GM21737 (cell line): ENCODE data around the gene GGT6.

Source experiments
- ATAC-seq: cut with Tn5 transposase; IDR thresholded peaks from one replicate; pipeline ENCODE4 v1.9.1; 2021; ENCODE audit warnings: mild to moderate bottlenecking, moderate library complexity; ENCODE audit not compliant: unreplicated experiment

Gene GGT6

GRCh38 chr17:4540687-4541327 lies 19.6 kb downstream of the GGT6 start:
- no peak for ATAC-seq

- no peak for ATAC-seq
Observed at GRCh38 chr17:4540224-4540651, 20.1 kb downstream of the GGT6 start.

DNA sequence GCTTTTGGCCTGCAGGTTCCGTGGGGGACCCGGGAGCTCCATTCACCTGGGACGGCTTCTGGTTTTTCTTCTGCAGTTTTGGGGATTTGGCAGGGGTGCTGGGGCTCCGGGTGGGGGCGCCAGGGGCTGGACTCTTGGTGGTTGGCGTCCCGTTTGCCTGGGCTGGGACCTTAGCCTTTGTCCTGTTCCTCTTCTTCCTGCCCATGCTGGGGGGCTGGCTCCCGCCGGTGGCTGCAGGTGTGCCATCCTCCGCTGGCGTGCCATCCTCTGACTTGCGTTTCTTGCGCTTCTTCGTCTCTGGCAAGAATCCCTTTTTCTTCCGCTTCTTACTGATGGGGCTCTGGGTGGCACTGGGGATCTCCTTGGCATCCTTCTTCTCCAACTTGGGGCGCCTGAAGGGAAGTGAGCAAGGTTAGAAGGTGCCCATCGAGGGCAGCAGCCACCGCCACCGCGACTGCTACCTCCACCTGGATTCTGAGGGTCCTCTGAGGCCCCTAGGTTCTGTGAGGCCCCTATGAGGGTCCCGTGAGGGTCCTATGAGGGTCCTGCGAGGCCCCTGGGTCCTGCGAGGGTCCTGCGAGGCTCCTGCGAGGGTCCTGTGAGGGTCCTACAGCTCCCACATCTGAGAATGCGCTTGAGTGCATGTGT lies 20.7 kb downstream of the GGT6 start:
- ATAC-seq: no peak

- no peak for ATAC-seq
Observed at GRCh38 chr17:4539025-4539424, 21.4 kb downstream of the GGT6 start.

DNA sequence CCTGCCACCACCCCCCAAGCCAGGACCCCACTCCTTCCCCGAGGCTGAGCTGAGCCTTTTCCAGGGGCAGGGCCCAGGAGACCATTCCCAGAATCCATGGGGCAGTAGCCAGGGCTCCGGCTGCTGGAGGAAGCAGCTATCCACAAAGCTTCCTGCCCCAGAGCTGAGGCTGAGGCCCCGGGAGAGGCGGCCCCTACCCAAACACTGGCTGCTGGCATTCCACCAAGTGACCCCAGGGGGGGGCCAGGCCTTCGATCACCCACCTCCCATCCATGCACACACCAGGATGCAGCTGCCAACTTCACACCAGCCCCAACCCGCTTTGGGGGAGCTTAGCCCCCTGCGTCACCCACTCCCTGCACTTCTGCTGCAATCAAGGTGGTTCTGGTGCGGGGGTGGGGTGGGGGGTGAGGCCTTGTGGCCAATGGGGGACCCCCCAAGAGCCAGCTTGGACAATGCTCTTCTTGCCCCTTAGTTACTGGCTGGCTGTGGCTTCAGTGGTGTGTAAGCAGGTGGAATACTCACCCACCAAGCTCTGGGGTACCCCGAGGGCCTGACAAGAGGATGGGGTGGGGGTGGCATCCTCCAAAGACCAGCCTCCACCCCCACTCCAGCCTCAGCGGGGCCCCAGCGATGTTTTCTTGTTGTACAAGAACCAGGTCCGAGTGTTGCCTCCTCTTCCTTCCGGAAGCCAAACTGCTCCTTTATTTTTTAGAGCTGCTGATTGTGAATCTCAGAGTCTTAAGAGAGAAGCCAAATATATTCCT lies 22.0 kb downstream of the GGT6 start:
- no peak for ATAC-seq

GRCh38 chr17:4537451-4538235 lies 22.7 kb downstream of the GGT6 start:
- ATAC-seq: no peak

GRCh38 chr17:4536742-4537411 lies 23.5 kb downstream of the GGT6 start:
- no peak for ATAC-seq

GRCh38 chr17:4536259-4536741 lies 24.1 kb downstream of the GGT6 start:
- no peak for ATAC-seq

DNA sequence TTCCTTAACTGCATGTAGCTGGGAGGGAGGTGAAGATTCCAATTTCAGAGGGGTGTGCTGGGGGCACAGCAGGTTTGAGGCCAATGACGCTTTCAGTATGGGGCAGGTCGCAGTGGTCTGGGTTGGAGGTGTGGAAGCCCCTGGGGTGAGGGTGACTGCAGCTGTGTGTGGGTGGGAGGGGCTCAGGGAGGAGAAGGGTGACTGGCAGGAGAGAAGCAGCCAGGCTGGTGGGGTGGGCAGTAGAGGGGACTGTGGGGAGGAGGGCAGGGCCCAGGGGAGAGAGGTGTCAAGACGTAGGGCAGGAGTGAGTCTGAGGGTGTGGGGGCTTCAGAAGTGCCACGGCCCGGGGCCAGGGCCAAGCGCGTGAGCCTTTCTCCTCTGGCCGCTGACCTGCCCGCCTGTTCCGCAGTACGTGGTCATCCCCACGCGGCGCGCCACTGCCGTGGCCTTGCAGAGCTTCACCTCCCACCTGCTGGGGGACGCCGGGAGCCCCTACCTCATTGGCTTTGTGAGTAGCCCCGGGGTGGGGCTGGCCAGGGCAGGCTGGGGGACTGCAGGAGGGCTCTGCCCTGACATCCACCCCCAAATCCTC lies 24.6 kb downstream of the GGT6 start:
- no peak for ATAC-seq

- no peak for ATAC-seq
Observed at GRCh38 chr17:4534928-4535666, 25.3 kb downstream of the GGT6 start.

DNA sequence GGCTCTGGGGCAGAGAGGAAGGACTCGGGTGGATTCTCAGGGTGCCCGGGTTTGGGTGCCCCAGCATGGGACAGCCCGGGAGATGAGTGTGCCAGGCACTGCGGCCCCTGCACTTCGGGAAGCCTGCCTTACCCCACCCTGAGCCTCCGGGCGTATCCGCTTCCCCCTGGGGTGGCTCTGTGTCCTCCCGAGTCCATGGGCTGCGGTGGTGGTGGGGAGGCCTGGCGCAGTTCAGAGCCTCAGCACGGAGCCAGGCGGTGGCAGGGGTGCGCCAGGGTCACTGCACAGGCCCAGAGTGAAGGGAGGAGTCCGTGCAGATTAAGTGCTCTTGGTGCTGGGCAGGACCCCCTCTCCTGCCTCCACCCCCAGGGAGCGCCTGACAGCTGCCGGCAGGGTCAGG lies 25.9 kb downstream of the GGT6 start:
- ATAC-seq: no peak

- no peak for ATAC-seq
Observed at GRCh38 chr17:4533523-4534504, 26.6 kb downstream of the GGT6 start.

GRCh38 chr17:4532860-4533522 lies 27.4 kb downstream of the GGT6 start:
- no peak for ATAC-seq

- no peak for ATAC-seq
Observed at GRCh38 chr17:4531988-4532736, 28.2 kb downstream of the GGT6 start.

- ATAC-seq: no peak
Observed at GRCh38 chr17:4530799-4531730, 29.3 kb downstream of the GGT6 start.

GRCh38 chr17:4529533-4530152 lies 30.7 kb downstream of the GGT6 start:
- no peak for ATAC-seq
